Motor neuron (in vitro differentiated cells): ENCODE data around the gene SCGB1D4. TPM values are rescaled to one million over a fixed set of nuclear protein-coding genes. Genes with fewer than 3 reads are reported as not detected.

Source experiments
- ATAC-seq, 8 experiments: fragments of 200-7000 bp; cut with Tn5 transposase; replicated peaks in 6 of 8; 2 replicates each; pipeline ENCODE4 v1.8.0; 2021; ENCODE audit warnings: mild to moderate bottlenecking in 8 of 8, moderate library complexity in 8 of 8
- H3K27ac ChIP-seq, 2 donors: fragments of 250-450 bp; sonication (Bioruptor Pico); 2 replicates each; pipeline ENCODE4 v1.9.0; 2021; ENCODE audit warnings: antibody characterized with exemption in 2 of 2, mild to moderate bottlenecking in 2 of 2, moderate library complexity in 1 of 2
- H3K4me1 ChIP-seq, 2 donors: fragments of 250-450 bp; sonication (Bioruptor Pico); replicated peaks in 1 of 2; 2 replicates each; pipeline ENCODE4 v1.6.1; 2021; ENCODE audit warnings: antibody characterized with exemption in 2 of 2, mild to moderate bottlenecking in 2 of 2, moderate library complexity in 1 of 2
- H3K4me3 ChIP-seq, 5 donors: fragments of 250-450 bp; sonication (Bioruptor Pico); 2 replicates each; pipeline ENCODE4 v1.9.0; 2021; ENCODE audit warnings: antibody characterized with exemption in 5 of 5, mild to moderate bottlenecking in 5 of 5, moderate library complexity in 4 of 5
- WGBS, 10 experiments: fragments of 450-650 bp; shearing (Covaris generic); methylation state at CpG; one replicate each; pipeline ENCODE4 v1.0.0; 2022; 5-methylcytosine and 5-hydroxymethylcytosine counted together
- in situ Hi-C, 9 experiments: fragments of 400-800 bp; cut with MboI; loops; one replicate each; pipeline ENCODE4 v1.15.0; 2021; ENCODE audit warnings: low sequenced_read_pairs in 9 of 9, low pct_unique_long_range_greater_than_20kb in 2 of 9; ENCODE audit not compliant: unreplicated experiment in 9 of 9
- total RNA-seq, 8 experiments: library from RNA; unstranded; fragments of 300-600 nt; gene quantifications; 2 replicates each; pipeline versions ENCODE4 v1.2.3 to v1.2.4, GENCODE V29; 2022

SCGB1D4 gene
- total RNA-seq, 8 experiments from 2014 or later: not detected

DNA sequence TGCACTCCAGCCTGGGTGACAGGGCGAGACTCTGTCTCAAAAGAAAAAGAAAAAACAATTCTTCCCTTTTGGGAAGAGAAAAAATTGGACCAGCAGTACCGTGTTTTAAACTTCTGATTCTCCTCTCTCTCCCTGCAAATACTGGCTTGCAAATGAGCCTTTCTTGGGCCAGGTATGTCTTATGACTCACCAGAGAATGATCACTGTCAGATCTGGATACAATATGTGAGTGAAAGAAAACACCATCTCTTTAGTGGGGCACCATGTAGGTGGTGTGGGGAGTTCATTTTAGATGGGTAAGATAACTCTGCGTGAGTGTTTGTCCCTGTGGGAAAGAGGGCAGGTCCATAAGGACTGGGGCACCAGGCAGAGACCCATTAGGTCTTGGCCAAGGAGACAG is 31.3 kb downstream of the SCGB1D4 start:
- Histone ChIP-seq H3K4me3 (no peak overlapping the region), H3K4me1 (no peaks in the 10 kb centered on the region), H3K27ac (no peak overlapping the region)
- WGBS, 10 experiments: 51 to 86% (median 66%) methylated on average over 1 to 3 of the region's 3 CpGs; no CpG with 5 or more reads in 4 of the 10 experiments
- in situ Hi-C loops: no loop called here
- ATAC-seq: no peak

DNA sequence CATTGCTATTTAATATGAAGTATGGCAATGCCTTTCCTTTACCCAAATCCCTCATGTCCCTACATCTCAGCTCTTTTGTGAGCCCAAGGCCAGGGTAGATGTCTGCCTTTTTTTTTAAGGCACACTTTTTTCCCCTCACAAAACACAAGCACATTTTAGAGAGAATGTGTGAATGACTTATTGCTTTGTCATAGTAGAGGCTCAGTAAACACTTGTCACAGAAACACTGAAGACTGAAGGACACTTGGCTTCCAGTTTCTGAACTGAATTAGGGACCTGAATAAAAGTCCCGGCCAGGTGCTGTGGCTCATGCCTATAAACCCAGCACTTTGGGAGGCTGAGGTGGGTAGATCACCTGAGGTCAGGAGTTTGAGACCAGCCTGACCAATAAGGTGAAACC is 31.8 kb downstream of the SCGB1D4 start:
- in situ Hi-C loops: no loop called here
- 83% methylated on average over 1 of the region's 1 CpG; no CpG with 5 or more reads in 9 of the 10 experiments for WGBS, 10 experiments
- Histone ChIP-seq H3K4me1 (no peaks in the 10 kb centered on the region), H3K27ac (no peak overlapping the region), H3K4me3 (no peak overlapping the region)
- no peak for ATAC-seq

DNA sequence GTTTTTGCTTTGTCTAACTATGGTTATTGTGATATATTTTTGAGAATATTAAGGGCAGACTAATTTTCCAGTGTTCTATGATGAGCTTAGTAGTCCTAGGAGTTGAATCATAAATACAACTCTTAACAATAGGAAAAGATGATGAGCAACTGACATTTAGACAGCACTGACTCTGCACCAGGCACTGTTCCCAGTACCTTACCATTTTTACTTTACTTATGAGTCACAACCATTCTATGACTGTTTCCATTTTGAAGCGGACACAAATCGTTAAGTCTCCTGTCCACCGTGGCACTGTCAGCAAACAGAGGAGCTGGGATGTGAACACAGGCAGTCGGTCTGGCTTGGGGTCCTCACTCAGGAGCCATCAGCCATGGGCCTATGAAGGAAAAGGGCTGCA is 32.3 kb downstream of the SCGB1D4 start:
- ATAC-seq: no peak
- no peak overlapping the region for H3K4me3 ChIP-seq
- WGBS, 10 experiments: 20 to 100% (median 59%) methylated on average over 1 to 3 of the region's 4 CpGs; no CpG with 5 or more reads in 2 of the 10 experiments
- H3K27ac ChIP-seq: no peak overlapping the region
- H3K4me1 ChIP-seq: no peaks in the 10 kb centered on the region
- in situ Hi-C loops: no loop called here

DNA sequence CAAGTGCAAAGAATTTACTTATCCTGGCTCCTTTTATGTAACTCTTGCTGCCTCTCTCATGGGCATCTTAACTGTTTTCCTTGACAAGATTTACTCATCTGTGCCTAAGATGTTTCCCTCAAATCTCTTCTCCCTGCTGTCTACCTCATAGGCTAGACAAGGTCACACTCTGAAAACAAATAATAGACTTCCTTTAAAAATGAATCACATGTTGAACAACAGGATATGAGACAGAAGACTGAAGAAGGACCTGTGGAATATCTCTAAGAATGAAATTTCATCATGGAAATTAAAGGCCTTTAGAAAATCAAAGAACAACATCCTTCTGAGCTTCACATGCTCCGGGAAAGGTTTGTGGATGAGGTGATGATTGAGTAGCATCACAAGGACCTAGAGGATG is 34.9 kb downstream of the SCGB1D4 start:
- H3K27ac ChIP-seq: no peak overlapping the region
- 82 to 100% (median 100%) methylated on average over 1 of the region's 1 CpG; no CpG with 5 or more reads in 7 of the 10 experiments for WGBS, 10 experiments
- H3K4me1 ChIP-seq: no peaks in the 10 kb centered on the region
- H3K4me3 ChIP-seq: no peak overlapping the region
- in situ Hi-C loops: no loop called here
- ATAC-seq: no peak

DNA sequence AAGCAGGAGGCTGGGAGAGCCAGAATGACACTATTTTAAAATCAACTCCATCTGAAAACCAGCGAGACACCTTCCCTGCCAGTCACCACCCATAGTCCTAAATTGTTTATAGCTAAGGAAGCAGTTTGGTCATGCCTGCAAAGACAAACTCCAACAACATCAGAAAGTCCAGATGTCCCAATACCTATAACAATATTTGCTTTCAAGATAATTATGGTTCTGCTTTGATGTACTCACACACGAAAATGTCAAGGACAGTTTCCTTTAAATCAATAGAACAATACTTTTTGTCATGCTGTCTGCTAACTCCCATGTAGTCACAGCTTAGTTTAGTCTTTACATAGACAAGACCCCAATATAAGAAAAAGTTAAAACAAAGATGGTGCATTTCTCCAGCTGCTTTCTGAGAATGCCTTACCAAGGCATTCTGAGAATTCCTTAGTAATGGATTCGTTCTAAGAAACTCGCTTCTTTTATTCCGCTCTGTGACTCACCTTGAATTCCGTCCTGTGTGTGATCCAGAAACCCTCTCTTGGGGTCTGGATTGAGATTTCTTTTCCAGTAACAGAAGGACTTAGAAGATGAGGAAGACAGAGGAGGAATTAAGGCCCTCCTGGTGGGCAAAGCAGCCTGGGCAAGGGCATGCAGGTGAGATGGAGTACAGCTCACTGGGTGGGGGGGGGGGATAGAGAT is 38.5 kb downstream of the SCGB1D4 start:
- in situ Hi-C loops: no loop called here
- ATAC-seq: no peak

DNA sequence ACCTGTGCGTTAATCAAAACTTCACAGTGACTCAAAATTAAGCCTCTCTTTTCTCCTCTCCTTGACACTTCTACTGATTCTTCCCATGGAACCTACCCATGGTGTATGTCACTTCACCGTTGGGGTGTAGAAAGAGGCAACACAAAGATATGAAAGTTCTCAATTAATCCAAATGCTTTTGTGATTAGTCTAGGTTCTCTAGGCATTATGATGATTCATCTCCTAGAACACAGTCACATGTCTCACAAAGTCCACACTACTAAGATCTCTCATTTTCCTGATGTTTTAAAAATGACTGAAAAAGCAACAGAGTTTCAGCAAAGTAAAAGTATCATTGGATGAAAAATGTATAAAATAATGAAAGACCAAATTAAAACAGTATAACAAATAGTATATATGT is 42.6 kb downstream of the SCGB1D4 start:
- in situ Hi-C loops: no loop called here
- Histone ChIP-seq H3K4me1 (no peaks in the 10 kb centered on the region), H3K4me3 (no peak overlapping the region), H3K27ac (no peak overlapping the region)
- 0 to 93% (median 67%) methylated on average over 1 to 2 of the region's 2 CpGs; no CpG with 5 or more reads in 1 of the 10 experiments for WGBS, 10 experiments
- ATAC-seq: no peak

More for the DNA sequence above, 38.5 kb downstream of the SCGB1D4 start:
- no peak overlapping the region for H3K4me3 ChIP-seq
- H3K27ac ChIP-seq: no peak overlapping the region
- no peaks in the 10 kb centered on the region for H3K4me1 ChIP-seq
- 28 to 76% (median 49%) methylated on average over 2 to 6 of the region's 6 CpGs; no CpG with 5 or more reads in 1 of the 10 experiments for WGBS, 10 experiments

DNA sequence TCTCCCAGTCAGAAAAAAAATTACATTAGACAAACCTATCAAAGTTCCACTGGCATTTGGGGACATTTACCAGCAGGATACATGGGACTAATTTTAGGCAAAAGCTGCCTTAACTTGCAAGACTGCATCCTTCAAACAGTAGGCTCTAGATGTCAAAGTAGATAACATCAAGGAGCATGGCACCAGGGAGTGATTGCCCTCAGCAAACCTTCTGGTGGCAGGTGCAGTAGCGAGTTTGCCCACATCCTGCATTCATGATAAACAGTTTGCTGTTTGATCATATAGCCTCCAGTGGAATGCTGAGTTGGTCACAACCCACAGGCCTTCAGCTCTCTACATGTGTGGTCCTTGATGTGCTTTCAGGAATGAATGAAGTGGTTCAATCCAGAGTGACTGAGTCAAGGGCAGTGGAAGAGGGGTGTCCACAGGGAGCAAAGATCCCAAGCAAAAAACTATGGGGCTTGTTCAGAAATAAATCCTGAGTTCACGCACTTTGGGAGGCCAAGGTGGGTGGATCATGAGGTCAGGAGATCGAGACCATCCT is 44.8 kb downstream of the SCGB1D4 start:
- Histone ChIP-seq H3K4me3 (no peak overlapping the region), H3K4me1 (no peaks in the 10 kb centered on the region), H3K27ac (no peak overlapping the region)
- ATAC-seq: no peak
- WGBS, 10 experiments: 0 to 70% (median 40%) methylated on average over 1 to 2 of the region's 3 CpGs; no CpG with 5 or more reads in 3 of the 10 experiments
- in situ Hi-C loops: no loop called here

DNA sequence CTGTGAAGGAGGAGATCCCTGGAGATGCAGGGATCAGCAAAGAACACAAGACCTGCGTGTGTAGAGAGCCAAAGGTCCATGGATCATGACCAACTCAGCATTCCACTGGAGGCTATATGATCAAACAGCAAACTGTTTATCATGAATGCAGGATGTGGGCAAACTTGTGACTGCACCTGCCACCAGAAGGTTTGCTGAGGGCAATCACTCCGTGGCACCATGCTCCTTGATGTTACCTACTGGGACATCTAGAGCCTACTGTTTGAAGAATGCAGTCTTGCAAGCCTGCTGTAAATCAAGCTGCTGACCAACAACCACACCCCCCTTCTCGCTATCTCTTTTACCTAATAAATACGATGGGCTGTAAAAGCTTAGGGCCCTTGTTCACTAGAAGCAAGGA is 47.2 kb downstream of the SCGB1D4 start:
- Histone ChIP-seq H3K27ac (no peak overlapping the region), H3K4me1 (no peaks in the 10 kb centered on the region), H3K4me3 (no peak overlapping the region)
- whole genome bisulfite sequencing, 10 experiments: 0 to 73% (median 28%) methylated on average over 1 to 4 of the region's 4 CpGs; no CpG with 5 or more reads in 3 of the 10 experiments
- in situ Hi-C loops: no loop called here
- ATAC-seq: no peak

Other genes with a start within 250 kb of the SCGB1D4 start
- gene INCENP, start 175.1 kb downstream of the SCGB1D4 start, total RNA-seq: 10 to 100 TPM in 3 of 8 experiments, 1 to 10 TPM in 5; 5.2 to 47.9 (median 7.3) TPM
- gene SCGB1D1, start 108.9 kb downstream of the SCGB1D4 start, total RNA-seq: not detected
- gene SCGB2A1, start 90.4 kb downstream of the SCGB1D4 start, total RNA-seq: not detected
- gene SCGB1D2, start 56.8 kb downstream of the SCGB1D4 start, total RNA-seq: under 1 TPM in 1 of 8 experiments, not detected in 7; 0.76 TPM
- gene SCGB2A2, start 28.9 kb downstream of the SCGB1D4 start, total RNA-seq: under 1 TPM in 1 of 8 experiments, not detected in 7; 0.14 TPM
- gene ASRGL1, start 38.4 kb upstream of the SCGB1D4 start, total RNA-seq: 10 to 100 TPM in 7 of 8 experiments, 1 to 10 TPM in 1; 2.8 to 48.2 (median 24.8) TPM
- gene SCGB1A1, start 120.0 kb upstream of the SCGB1D4 start, total RNA-seq: not detected
- 10 to 100 TPM in 4 of 8 experiments, 1 to 10 TPM in 4; 1.2 to 93.7 (median 13.5) TPM for gene AHNAK, start 247.7 kb upstream of the SCGB1D4 start, total RNA-seq